Measurements from ENCODE around the gene MPC1L.

- no peak for TF ChIP-seq POLR2A (IDR thresholded peaks at IDR 0.05)
- TF ChIP-seq, protein P1, sequence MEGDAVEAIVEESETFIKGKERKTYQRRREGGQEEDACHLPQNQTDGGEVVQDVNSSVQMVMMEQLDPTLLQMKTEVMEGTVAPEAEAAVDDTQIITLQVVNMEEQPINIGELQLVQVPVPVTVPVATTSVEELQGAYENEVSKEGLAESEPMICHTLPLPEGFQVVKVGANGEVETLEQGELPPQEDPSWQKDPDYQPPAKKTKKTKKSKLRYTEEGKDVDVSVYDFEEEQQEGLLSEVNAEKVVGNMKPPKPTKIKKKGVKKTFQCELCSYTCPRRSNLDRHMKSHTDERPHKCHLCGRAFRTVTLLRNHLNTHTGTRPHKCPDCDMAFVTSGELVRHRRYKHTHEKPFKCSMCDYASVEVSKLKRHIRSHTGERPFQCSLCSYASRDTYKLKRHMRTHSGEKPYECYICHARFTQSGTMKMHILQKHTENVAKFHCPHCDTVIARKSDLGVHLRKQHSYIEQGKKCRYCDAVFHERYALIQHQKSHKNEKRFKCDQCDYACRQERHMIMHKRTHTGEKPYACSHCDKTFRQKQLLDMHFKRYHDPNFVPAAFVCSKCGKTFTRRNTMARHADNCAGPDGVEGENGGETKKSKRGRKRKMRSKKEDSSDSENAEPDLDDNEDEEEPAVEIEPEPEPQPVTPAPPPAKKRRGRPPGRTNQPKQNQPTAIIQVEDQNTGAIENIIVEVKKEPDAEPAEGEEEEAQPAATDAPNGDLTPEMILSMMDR (IDR thresholded peaks at IDR 0.05): no peak
Observed at GRCh38 chrX:40617566-40617965, 5.7 kb upstream of the MPC1L start.
